Fibroblast of villous mesenchyme (primary cell): Measurements from ENCODE around the gene IFI44. TPM values are rescaled to one million over a fixed set of nuclear protein-coding genes. Genes with fewer than 3 reads are reported as not detected.

Experiments used
- DNase-seq: peaks from one replicate; pipeline ENCODE4 v3.0.0-alpha.2; 2010; ENCODE audit warnings: low read depth
- H3K4me3 ChIP-seq: 2 replicates; pipeline ENCODE4 v1.5.1; 2011; ENCODE audit warnings: low read depth, mild to moderate bottlenecking, low read length
- CTCF ChIP-seq: IDR thresholded peaks from 2 replicates; pipeline ENCODE4 v1.5.1; 2012; ENCODE audit warnings: low read depth, mild to moderate bottlenecking, low read length; ENCODE audit not compliant: insufficient read depth
- total RNA-seq: library from RNA; depleted of rRNA; stranded (reverse); fragments of >200 nt; gene quantifications from 2 replicates; pipeline ENCODE4 v1.2.3, GENCODE V29; 2012

The IFI44 gene
- total RNA-seq, 1 donor = 4.7 TPM

- H3K4me3 ChIP-seq = no peak overlapping the region
- TF ChIP-seq CTCF = no peak
- no peak for DNase-seq
Measured at GRCh38 chr1:78607944-78608343, 41.7 kb upstream of the IFI44 start.

GRCh38 chr1:78617615-78618026 lies 32.0 kb upstream of the IFI44 start:
- DNase-seq = peak; percentile 84
- no peak overlapping the region for H3K4me3 ChIP-seq
- TF ChIP-seq CTCF = peak; percentile 90

- no peak overlapping the region for H3K4me3 ChIP-seq
- DNase-seq = no peak
Measured at GRCh38 chr1:78619032-78619431, 30.6 kb upstream of the IFI44 start.

GRCh38 chr1:78619446-78619802 lies 30.2 kb upstream of the IFI44 start:
- TF ChIP-seq CTCF = no peak
- DNase-seq = no peak
- H3K4me3 ChIP-seq = no peak overlapping the region

More at GRCh38 chr1:78619032-78619431, 30.6 kb upstream of the IFI44 start:
- no peak for TF ChIP-seq CTCF

- H3K4me3 ChIP-seq = peak within 1 kb of the TSS; percentile 21
- peak; percentile 60 for DNase-seq
- TF ChIP-seq CTCF = no peak
Measured at GRCh38 chr1:78619803-78620579, 29.6 kb upstream of the IFI44 start, which contains the start of gene IFI44L. IFI44L (plus strand) TSS chr1:78620448; CDS start chr1:78627916, 7,468 bp downstream.

GRCh38 chr1:78620666-78621065 lies 29.0 kb upstream of the IFI44 start:
- no peak for DNase-seq
- no peak for TF ChIP-seq CTCF
- peak overlapping the region; percentile 21 for H3K4me3 ChIP-seq
